A549 (cell line): ENCODE results near the gene SIGLEC7.

Experiments used
- BHLHE40 ChIP-seq: IDR thresholded peaks from 2 replicates; pipeline ENCODE4 v1.6.1; 2012; ENCODE audit warnings: low read depth, low read length, inconsistent platforms
- CHD2 ChIP-seq: fragments of 150-350 bp; IDR thresholded peaks from 2 replicates; pipeline ENCODE4 v1.6.1; 2014; ENCODE audit warnings: low read length; ENCODE audit not compliant: partially characterized antibody
- MAFK ChIP-seq: fragments of 450-650 bp; IDR thresholded peaks from 2 replicates; pipeline ENCODE4 v1.6.1; 2014; ENCODE audit not compliant: partially characterized antibody
- POLR2A ChIP-seq: IDR thresholded peaks from 2 replicates; pipeline ENCODE4 v1.6.1; 2012; ENCODE audit warnings: mild to moderate bottlenecking, low read length
- RAD21 ChIP-seq, 2 experiments: fragments of >200 bp in 1 of 2; sonication (Bioruptor Twin) in 1 of 2; formaldehyde crosslinking in 1 of 2; IDR thresholded peaks in 1 of 2; conservative IDR thresholded peaks in 1 of 2; 2 replicates in 1 of 2; 3 replicates in 1 of 2; pipeline ENCODE4 v1.6.1; 2012 to 2018; ENCODE audit warnings: inconsistent platforms in 1 of 2
- SMC3 ChIP-seq: fragments of >200 bp; sonication (Bioruptor Twin); formaldehyde crosslinking; IDR thresholded peaks from 3 replicates; pipeline ENCODE4 v1.6.1; 2018; ENCODE audit warnings: inconsistent platforms
- TF ChIP-seq, protein P1 (sequence below): fragments of >200 bp; sonication (Bioruptor Twin); formaldehyde crosslinking; IDR thresholded peaks from 3 replicates; pipeline ENCODE4 v1.5.1; 2016
- TF ChIP-seq, protein P2 (sequence below): IDR thresholded peaks from 2 replicates; pipeline ENCODE4 v1.6.1; 2012

GRCh38 chr19:51093101-51093500 is 49.0 kb upstream of the SIGLEC7 start:
- TF ChIP-seq RAD21 (conservative IDR thresholded peaks at IDR 0.05 in 1 of 2, IDR thresholded peaks at IDR 0.05 in 1 of 2): no peak
- TF ChIP-seq, protein P1, sequence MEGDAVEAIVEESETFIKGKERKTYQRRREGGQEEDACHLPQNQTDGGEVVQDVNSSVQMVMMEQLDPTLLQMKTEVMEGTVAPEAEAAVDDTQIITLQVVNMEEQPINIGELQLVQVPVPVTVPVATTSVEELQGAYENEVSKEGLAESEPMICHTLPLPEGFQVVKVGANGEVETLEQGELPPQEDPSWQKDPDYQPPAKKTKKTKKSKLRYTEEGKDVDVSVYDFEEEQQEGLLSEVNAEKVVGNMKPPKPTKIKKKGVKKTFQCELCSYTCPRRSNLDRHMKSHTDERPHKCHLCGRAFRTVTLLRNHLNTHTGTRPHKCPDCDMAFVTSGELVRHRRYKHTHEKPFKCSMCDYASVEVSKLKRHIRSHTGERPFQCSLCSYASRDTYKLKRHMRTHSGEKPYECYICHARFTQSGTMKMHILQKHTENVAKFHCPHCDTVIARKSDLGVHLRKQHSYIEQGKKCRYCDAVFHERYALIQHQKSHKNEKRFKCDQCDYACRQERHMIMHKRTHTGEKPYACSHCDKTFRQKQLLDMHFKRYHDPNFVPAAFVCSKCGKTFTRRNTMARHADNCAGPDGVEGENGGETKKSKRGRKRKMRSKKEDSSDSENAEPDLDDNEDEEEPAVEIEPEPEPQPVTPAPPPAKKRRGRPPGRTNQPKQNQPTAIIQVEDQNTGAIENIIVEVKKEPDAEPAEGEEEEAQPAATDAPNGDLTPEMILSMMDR: no peak
- no peak for TF ChIP-seq POLR2A
- TF ChIP-seq BHLHE40: no peak
- TF ChIP-seq, protein P2, sequence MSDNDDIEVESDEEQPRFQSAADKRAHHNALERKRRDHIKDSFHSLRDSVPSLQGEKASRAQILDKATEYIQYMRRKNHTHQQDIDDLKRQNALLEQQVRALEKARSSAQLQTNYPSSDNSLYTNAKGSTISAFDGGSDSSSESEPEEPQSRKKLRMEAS: no peak
- no peak for TF ChIP-seq CHD2
- TF ChIP-seq SMC3: no peak
- TF ChIP-seq MAFK: no peak
